GM13976 (cell line): ENCODE results near the gene STAB1.

Experiments used
- DNase-seq: peaks from one replicate; pipeline ENCODE4 v3.0.0; 2012; ENCODE audit warnings: low spot score
- in situ Hi-C: fragments of 300-500 bp; cut with MboI; formaldehyde crosslinking; loops from one replicate; pipeline ENCODE4 v1.12.0; 2022; ENCODE audit warnings: low sequenced_read_pairs, mixed read lengths, inconsistent platforms; ENCODE audit not compliant: unreplicated experiment
- TF ChIP-seq, protein P1 (sequence below): IDR thresholded peaks from 2 replicates; pipeline ENCODE4 v1.5.1; 2012; ENCODE audit warnings: borderline replicate concordance, mild to moderate bottlenecking; ENCODE audit not compliant: insufficient read depth; ENCODE audit errors: extremely low read depth, missing control alignments, control extremely low read depth

STAB1 gene

DNA sequence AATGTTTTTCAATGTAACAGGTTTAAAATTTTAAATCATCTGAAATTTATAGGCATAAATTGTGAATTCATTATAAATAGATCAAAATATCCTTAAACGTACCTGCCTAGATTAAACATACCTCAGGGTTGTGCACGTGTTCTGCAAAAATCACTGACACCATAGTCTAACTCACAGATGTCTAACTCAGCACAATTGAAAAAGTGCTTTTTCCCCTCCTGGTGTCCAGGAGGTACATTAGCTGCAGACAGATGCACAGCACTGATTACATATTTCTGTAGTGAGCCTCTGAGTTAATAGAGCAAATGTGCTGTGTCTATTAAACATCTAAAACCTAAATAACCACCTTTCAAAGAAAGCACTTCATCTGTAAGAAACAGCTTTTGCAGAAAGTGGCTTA, 52.0 kb downstream of the STAB1 start:
- DNase-seq, result no peak
- in situ Hi-C loops, result no loop called here
- TF ChIP-seq, protein P1, sequence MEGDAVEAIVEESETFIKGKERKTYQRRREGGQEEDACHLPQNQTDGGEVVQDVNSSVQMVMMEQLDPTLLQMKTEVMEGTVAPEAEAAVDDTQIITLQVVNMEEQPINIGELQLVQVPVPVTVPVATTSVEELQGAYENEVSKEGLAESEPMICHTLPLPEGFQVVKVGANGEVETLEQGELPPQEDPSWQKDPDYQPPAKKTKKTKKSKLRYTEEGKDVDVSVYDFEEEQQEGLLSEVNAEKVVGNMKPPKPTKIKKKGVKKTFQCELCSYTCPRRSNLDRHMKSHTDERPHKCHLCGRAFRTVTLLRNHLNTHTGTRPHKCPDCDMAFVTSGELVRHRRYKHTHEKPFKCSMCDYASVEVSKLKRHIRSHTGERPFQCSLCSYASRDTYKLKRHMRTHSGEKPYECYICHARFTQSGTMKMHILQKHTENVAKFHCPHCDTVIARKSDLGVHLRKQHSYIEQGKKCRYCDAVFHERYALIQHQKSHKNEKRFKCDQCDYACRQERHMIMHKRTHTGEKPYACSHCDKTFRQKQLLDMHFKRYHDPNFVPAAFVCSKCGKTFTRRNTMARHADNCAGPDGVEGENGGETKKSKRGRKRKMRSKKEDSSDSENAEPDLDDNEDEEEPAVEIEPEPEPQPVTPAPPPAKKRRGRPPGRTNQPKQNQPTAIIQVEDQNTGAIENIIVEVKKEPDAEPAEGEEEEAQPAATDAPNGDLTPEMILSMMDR, result no peak

DNA sequence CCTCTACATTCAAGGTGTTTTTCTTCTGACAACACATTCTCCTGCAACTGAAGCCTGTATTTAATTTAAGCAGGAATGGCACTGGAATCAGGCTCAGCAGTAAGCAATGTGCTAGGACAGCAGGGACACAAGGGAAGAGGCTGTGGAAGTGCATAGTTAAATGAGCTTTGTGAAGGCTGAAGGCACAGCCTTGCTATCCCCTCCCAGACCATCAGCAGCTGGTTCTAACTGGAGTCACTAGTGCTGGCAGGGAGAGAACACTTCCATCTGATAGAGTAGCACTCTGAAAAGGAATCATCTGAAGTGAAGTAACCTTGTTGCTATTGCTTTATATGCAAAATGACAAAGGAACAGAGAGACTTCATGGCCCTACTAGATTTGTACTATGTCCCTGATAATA, 56.0 kb downstream of the STAB1 start:
- in situ Hi-C loops, result no loop called here
- DNase-seq, result no peak
- TF ChIP-seq, protein P1, result no peak

DNA sequence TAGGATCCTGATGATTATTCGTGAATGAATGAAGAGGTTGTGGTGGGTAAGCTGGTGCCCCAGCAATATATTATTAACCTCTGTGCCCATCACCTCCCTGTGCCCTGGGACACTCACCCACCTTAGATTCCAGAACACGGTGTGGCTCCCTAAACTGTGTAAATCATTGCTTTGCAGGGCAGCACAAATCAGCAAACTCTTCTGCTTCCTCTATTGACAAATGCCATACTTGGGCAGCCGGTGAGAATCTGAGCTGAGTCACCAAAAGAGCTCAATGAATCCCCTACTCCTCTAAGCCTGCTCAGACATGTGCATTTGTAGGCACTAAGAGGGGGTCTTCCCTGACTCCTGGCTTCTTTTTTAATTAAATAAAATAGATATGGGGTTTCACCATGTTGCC, 57.0 kb downstream of the STAB1 start:
- no peak for DNase-seq
- in situ Hi-C loops, result no loop called here
- TF ChIP-seq, protein P1, result no peak

DNA sequence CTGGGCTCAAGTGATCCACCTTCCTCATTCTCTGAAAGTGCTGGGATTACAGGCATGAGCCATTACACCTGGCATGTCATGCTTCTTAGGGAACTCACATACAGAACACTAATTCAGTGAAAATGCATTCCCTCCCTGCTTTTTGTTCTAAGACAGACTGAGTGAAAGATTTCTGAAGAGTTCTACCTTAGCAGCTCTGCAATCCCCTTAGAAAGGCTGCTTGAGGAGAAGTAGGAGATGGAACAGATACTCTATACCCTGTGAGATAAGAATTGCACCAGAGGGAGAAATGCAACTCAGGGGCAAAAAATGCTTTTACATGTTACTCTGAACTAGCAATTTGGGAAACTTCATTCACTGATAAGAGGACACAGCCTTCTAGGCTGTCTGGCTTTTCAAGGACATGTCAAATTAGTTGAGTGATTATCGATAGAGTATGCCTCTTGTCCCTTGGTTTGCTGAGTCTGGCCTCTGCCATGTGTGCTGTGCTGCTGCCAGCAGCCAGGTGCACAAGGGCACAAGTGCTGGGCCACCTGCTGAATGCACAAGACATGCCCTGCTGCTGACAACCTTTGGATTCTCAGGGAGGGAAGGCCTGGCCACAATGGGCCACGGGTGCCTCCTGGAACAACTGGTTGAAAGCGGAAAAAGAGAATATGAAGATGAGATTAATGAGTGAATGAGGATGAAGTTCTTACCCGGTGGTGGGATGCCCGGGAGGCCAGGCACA, 59.1 kb downstream of the STAB1 start:
- TF ChIP-seq, protein P1, result no peak
- DNase-seq, result no peak
- in situ Hi-C loops, result no loop called here

DNA sequence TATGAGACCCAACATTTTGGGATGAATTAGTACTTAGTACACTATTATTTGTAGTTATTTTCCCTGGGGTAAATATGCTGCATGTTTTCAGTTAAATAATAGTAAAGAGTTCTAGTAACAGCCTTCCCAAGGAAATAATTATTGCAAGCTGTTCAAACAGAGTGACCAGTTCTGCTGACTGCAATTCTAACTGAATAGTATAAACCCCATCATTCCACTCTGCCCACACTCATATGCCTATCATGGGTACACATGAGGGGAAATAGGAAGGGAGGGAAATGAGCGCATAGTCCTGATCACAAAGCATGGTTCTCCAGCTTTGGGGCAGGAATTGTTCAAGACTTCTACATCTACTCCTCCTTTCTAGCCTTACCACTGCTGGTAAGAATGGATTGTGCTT, 59.9 kb downstream of the STAB1 start:
- in situ Hi-C loops, result no loop called here
- DNase-seq, result no peak
- TF ChIP-seq, protein P1, result no peak

DNA sequence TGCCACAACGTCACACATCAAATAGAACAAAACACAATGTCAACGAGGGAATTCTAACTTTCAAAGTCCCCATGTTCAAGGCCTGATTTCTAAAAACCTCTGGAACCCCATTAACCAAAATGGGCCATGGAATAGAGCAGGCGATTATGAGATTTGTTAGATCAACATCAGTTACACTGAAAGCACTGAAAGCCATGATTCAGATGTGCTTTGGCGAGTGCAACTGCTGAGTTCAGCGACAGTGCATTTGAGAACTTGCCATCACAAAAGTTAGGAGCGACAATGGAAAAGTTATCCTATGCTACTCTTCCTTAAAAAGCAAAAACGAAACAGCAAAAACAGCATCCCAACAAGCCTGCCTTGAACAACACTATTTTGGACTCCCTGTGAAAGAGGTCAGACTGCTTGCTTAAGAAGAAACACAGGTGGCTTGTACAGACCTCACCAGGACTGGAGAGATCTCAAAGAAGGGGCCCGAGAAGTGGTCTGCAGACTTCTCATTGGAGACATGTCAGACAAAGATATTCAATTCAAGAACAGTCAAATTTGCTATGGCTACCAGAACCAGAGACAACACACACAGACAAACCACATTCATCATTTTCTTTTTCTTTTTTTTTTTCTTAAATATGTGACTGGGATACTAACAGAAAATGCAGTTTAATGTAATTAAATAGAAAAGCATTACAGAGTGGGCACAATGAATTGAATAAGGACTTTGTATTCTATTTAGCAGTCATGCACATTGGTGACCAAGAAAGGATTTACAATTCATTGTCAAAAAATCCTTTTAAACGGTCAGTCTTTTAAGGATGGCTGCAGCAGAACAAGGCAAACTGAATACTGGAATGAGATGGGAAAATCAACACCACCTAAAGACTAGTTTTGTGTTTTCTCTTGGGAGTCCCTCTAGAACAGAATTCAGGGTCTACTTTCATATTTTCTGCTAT, 62.1 kb downstream of the STAB1 start:
- TF ChIP-seq, protein P1, result no peak
- no peak for DNase-seq
- in situ Hi-C loops, result no loop called here
